ENCODE data around the gene PRXL2B.
"Not testable (repeated sequence)": the region's sequence is repeated elsewhere in the genome, so short reads cannot be mapped to it uniquely, and the experiment has no call there.

The PRXL2B gene

DNA sequence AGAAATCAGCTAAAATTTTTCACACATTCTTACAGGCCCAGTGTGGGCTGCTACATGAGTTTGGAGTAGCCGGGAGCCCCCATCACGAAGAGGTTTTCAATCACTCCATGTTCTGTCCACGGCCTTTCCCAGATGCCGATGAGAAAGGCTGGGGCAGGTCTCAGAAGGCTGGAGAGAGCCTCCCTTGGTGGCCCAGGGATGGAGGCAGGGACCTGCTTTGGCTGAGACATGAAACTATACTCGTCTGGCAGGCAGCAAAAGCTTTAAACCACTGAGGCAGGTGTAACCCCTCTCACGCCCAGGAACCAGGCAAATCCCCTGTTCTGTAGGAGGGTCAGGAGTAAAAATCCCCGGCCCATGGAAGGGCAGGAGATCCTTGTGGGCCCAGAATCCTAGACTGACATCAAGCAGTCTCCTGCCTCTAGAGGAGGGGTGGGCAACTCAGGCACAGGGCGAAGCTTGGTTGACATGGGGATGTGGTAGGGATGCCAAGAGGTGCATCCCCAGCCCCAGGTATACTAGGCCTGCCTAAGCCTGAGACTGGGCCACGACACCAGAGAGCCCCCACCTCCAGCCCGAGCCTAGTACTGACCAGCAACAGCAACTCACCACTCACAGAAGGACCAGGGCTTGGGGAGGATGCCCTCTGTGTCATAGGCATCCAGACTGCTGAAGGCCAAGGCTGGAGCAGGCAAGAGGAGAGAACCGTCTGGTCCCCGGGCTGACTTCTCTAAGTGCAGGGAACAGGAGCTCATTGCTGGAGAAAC, 37.2 kb downstream of the PRXL2B start:
- DNase-seq: no peak

GRCh38 chr1:2624735-2625300, 38.2 kb downstream of the PRXL2B start:
- no peak for DNase-seq

GRCh38 chr1:2625311-2625710, 38.7 kb downstream of the PRXL2B start:
- DNase-seq: no peak

DNA sequence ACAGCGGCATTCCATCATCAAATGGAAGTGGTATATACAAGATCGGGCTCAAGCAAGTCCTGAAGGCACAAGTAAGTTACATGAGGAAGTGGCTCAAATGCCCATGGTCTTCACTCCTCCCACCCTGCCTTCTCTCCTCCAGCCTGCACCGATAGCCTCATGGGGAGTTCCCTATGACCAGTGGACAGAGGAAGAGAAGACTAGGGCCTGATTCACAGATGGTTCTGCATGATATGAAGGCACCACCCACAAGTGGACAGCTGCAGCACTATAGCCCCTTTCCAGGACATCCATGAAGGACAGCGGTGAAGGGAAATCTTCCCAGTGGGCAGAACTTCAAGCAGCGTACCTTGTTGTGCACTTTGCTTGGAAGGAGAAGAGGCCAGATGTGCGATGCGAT, 39.2 kb downstream of the PRXL2B start:
- not testable (repeated sequence) for DNase-seq

DNA sequence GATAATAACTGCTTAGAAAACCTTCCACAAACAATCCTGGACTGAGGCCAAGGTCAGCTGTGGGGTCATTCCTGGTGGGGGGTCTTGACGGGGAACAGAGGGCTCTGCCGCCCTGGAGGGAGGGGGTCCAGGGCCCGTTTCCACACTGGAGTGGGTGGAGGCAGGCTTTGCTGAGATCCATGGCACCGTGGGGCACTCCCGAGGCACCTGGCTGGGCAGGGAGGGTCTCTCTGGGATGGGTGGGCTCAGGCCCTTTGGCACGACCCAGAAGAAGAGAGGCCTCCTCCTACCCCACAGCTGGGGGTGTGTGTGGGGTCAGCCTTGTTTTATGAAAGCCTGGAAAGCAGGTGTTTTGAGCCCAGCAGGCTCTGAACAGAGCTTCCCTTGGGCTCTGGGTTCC, 41.2 kb downstream of the PRXL2B start:
- DNase-seq: no peak

DNA sequence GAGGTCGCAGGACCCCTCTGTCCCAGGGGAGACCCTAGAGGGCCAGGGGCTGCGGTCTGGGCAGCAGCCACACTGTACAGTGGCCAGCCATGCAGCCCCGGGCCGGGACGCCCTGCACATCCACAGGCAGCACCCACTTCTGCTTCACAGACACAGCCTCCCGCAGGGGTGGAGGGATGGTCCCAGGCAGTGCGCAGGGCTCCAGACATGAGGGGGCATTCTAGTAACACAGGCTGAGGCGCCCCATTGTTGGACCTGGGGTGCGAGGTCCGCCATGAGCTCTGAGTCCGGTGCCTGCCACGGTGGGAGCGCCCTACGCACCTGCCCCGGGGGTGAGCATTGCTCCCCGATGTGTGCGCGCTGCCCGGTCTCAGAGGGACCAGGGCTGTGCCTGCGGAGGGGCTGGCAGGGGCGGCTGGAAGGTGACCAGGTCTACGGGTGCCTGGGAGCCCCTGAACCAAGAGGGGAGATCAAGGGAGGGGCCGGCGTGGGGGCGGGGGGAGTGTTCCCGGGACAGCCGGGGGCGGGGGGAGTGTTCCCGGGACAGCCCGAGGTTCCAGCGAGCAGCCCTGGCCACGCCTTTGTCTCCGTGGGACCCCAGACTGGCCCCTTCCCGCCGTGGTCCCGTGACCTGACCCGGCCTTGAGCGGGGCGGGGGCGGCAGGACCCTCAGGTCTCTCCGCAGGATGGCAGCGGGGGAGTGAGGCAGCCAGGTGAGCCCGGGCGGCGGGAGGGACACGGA, 41.8 kb downstream of the PRXL2B start:
- no peak for DNase-seq

DNA sequence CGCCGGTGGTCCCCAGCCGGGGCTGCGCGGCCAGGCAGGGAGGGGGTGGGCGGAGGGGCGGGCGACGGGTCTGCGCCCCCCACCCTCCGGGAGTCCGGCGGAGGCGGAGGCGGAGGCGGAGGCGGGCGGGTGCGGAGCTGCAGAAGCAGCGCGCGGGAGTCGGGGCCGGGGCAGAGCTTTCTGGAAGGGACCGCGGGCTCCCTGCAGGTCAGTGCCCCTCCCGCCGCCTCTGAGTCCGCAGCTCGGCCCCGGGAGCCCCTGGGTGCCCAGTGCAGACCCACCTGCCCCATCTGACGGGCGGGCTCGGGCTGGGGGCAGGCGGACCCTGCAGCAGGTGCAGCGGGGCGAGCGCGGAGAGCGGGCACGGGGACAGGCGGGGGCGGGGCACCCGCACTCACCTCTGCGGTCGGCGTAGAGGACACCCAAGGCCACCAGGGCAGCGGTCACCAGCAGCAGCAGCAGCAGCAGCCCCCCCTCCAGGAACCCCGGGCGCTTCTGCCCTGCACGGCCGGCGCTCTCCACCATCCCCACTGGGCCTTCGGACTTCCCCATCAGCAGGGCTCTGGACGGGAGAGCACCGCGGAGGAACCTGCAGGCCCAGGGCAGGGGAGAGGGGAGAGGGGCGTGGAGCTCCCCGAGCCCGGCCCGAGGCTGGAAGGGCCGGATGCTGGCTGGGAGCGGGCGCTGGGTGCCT, 42.5 kb downstream of the PRXL2B start:
- no peak for DNase-seq

DNA sequence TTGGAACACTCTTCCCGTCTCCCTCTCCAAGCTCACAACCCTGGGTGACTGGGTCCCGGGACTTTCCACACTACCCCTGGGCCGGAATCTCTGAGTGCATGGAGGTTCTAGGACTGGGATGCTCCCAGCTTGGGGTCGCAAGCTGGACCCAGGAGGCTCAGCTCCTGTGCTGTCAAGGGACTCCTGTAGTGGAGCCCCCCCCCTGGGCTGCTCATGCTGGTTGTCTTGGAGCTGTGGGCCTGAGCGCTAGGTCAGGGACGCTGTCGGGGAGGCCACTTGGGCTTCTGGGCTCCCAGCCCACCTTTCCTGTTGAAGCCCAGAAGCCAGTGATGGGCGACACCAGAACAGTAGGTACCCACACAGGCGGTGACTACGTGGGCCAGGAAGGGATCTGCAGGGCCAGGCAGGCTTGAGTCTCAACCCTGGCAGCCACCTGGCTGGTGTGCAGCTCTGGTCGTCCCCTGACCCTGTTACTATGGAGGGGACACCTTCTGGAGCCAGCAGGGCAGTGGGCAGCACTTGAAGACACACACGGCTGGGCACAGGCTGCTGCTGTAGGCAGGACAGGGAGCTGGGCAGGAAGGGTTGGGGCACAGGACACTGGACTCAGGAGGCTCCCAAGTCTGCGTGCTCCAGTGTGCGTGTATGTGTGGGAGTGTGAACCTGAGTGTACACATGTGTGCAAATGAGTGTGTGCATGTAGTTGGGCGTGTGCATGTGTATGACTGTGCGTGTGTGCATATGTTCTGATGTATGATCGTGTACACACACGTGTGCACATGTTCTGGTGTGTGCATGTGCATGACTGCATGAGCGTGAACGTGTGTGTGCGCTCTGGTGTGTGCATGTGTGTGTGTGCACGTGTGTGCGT, 43.3 kb downstream of the PRXL2B start:
- DNase-seq: no peak

DNA sequence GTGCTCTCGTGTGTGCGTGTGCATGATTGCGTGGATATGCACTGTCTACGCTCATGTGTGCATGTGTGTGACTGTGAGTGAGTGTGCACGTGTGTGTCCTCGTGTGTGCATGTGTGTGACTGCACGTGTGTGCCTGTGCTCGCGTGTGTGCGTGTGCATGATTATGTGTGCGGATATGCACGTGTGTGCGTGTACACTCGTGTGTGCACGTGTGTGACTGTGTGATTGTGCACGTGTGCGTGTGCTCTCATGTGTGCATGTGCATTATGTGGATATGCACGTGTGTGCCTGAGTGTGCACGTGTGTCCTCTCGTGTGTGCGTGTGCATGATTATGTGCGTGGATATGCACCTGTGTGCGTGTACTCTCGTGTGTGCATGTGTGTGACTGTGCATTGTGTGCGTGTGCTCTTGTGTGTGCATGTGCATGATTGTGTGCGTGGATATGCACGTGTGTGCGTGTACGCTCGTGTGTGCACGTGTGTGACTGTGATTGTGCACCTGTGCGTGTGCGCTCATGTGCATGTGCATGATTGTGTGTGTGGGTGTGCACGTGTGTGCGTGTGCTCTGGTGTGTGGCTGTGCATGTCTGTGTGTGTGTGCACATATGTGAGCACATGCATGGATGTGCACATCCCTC, 44.0 kb downstream of the PRXL2B start:
- DNase-seq: no peak

DNA sequence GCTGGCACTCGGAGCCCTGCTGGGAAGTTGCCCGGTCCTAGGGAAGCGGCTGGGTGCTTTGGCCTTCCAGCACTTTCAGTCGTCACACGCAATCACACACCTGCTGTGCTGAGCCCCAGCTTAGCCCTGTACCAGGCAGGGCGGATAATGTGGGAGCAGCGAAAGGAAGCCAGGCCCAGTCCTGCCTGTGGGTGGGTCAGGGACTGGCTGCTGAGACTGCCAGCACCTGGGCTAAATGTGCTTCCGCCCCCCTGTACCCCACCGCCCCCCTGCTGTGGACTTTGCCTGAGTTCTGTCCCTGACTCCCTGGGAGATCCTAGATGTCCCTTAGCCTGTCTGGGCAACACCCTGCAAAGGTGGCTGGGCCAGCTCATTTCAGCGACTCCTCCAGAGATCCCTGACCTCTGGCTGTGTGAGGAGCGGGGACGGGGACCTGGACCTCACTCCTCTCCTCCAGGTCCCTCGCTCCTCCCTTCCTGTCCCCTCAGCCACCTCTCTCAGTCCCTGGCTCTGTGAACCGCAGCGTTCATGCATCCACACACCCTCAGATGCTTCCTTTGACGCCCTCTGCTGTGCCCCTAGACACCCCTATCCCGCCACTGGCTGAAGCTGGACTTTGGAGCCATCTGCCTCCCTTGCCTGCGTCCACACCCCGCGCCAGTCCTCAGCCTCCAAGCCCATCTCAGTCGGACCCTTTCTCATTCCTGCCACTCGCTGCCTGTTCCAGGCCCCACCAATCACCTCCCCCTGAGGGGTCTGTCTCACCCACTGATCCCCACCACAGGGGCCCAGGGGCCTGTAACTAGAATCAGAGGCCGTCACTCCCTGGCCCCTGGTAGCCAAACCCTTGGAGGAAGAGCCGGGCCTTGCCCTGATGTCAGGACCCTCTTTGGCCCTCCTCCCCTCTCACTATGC, 44.8 kb downstream of the PRXL2B start:
- no peak for DNase-seq

GRCh38 chr1:2632051-2632430, 45.5 kb downstream of the PRXL2B start:
- no peak for DNase-seq

DNA sequence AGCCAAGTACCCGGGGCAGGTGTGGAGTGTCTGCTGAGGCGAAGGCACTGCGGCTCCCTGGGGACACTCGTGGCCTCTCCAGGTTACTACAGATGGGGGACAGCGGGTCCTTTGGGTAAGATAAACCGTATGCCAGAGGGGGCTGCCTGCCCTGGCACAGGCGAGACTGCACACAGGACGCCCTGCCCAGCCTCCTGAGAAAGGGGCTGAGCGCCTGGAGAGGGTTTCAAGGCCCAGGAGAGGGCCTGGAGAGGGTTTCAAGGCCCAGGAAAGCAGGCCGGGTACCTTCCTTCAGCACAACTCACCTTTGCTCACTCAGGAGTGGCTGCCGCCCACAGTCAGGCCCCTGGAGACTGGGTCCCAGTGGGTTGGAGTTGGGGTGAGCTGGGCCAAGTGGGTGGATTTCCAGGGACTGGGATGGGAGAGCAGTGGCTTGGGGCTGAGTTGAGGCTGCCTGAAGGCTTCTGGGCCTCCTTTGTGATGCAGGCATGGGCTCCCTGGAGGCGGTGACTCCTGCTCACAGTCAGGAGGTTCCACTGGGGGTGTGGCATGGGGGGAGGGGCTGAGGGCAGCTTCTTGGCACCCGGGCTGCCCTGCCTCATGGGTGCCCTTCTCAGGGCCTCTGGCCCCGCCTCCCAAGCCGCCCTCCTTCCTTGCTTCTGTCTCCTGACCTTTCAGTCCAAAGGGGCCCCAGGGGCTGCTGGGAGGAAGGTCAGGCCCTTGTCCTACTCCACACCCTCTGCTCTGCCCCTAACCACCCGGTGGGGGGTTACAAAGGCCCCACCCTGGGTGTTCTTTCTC, 46.2 kb downstream of the PRXL2B start, which contains the start of gene MMEL1:
MMEL1 (minus strand) TSS at position 456 of the 801 bp plus-strand sequence. CDS start 3,532 bp downstream, outside the sequence.
- no peak for DNase-seq

GRCh38 chr1:2633366-2633935, 46.9 kb downstream of the PRXL2B start:
- no peak for DNase-seq

DNA sequence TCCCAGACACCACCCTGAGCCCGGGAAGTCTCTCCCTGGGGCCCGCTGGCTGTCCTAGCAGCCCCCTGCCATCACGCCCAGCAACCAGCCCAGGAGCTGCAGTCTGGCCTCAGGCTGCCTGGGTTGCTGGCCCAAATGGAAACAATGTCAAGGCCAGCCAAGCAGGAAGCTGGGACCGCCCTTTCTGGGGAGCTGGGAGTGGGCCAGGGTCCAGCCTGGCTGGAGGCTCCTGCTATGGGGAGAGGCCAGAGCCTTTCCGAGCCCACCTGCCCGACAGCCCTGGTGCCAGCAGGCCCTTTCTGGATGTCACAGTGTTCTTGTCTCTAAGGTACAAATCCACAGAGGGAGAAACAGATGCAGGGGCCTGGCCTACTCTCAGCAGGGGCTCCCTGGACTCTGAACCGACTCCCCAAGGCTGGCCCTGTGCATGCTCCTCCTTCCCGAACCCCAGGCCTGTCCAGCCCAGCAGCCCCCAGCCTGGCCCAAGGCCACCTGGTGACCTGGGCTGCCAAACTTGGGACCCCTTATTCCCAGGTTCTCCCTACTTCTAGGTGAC, 47.4 kb downstream of the PRXL2B start:
- DNase-seq: no peak

DNA sequence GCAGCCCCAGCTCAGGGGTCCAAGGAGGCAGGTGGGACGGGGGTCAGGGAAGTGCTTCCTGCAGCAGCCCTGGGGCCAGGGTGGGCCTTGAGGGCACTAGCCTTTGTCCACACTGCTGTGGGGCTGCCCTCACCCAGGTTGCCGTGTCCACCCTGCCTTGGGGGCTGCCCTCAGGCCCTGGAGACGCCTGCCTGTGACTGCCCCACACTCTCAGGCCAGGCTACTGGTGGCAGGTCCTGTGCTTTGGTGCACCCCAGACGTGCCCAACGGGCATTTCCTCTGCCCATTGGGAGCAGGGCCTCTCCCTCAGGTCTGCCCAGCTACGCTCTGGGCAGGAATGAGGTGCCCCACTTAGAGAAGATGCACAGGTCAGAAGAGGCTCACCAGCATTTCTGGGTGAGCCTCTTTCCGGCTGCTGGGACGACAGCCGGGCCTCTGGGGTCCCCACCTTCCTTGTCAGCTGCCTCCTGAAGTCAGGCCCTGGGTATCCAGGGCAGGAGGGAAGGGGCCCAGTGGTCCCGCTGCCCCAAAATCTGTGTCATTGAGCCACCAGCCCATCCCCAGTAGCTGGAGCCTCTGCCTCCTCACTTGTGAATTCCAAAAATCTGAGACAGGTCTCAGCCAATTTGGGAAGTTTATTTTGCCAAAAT, 48.9 kb downstream of the PRXL2B start:
- no peak for DNase-seq

DNA sequence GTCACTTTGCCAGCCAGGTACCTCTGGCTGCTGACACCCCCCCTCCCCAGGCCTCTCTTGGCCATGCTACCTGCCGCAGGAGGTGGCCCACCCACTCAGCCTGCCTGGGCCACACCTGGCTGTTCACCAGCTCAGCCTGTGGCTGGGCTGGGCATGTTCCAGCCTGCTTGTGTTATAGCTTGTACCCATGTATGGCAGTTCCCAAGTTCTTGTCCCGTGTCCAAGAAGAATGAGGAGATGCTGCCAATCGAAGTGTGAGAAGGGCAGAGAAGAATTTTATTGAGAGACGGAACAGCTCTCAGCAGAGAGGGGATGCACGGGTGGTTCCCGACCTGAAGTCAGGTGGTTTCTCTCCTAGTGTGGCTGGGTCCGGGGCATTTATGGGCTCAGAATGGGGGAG, 50.2 kb downstream of the PRXL2B start:
- DNase-seq: no peak

DNA sequence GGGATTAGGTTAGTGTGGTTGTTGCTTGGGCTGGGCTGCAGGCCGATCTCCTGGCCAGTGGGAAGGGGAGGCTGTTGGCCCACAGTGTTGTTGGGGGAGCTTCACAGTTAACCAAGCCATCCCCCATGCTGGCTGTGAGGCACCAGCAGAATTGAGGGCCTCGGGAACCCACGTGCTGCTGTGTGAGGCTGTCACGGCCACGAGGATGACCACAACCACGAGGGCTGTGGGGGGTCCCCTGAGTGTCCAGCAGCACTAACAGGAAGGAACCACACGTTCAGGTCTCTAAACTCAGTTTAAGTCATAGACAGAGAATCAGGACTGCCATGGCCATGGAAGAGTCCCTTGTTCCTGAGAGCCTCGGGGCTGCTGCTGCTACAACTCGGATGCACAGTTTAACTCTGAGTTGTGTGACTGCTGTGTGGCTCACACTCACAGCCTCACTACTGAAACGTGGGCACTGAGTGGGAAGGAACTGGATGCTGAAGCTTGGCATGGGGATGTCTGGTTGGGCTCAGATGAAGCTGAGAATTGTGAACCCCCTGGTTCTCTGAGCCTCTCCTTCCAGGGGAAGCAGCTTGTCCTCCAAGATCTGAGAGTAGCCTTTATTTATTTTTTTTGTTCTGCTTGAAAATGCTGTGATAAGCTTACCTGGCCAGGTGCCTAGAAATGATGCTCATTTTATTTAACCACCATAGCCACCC, 51.0 kb downstream of the PRXL2B start:
- DNase-seq: no peak
